DOHH2 (cell line): Measurements from ENCODE around the gene SDR42E1.
"Not testable (repeated sequence)": the region's sequence is repeated elsewhere in the genome, so short reads cannot be mapped to it uniquely, and the experiment has no call there.

Source experiments
- H3F3A ChIP-seq: fragments of 200-600 bp; sonication (generic), shearing (Covaris generic); 2 replicates; pipeline ENCODE4 v1.6.0; 2016; ENCODE audit warnings: antibody characterized with exemption, mild to moderate bottlenecking; ENCODE audit not compliant: control insufficient read depth, insufficient read depth
- H3K27ac ChIP-seq: fragments of 200-600 bp; sonication (generic); 2 replicates; pipeline ENCODE4 v1.5.1; 2014; ENCODE audit warnings: low read depth, mild to moderate bottlenecking, low read length, moderate library complexity
- H3K27me3 ChIP-seq: fragments of 200-600 bp; sonication (generic); 2 replicates; pipeline ENCODE4 v1.6.1; 2014; ENCODE audit warnings: mild to moderate bottlenecking, low read length, mixed read lengths; ENCODE audit not compliant: control insufficient read depth
- H3K36me3 ChIP-seq: fragments of 200-600 bp; sonication (generic); 2 replicates; pipeline ENCODE4 v1.6.1; 2014; ENCODE audit warnings: mild to moderate bottlenecking, low read length, moderate library complexity, mixed read lengths; ENCODE audit not compliant: control insufficient read depth
- H3K4me1 ChIP-seq: fragments of 200-600 bp; sonication (generic); 2 replicates; pipeline ENCODE4 v1.6.1; 2014; ENCODE audit warnings: mild to moderate bottlenecking, low read length, mixed read lengths; ENCODE audit not compliant: control insufficient read depth
- H3K4me2 ChIP-seq: fragments of 200-600 bp; sonication (generic); 2 replicates; pipeline ENCODE4 v1.6.0; 2014; ENCODE audit warnings: mild to moderate bottlenecking, low read length, moderate library complexity
- H3K4me3 ChIP-seq: fragments of 200-600 bp; sonication (generic); 2 replicates; pipeline ENCODE4 v1.5.1; 2014; ENCODE audit warnings: mild to moderate bottlenecking, low read length, mixed read lengths
- H3K79me2 ChIP-seq: fragments of 200-600 bp; sonication (generic); 2 replicates; pipeline ENCODE4 v1.6.1; 2014; ENCODE audit warnings: mild to moderate bottlenecking, low read length, mixed read lengths; ENCODE audit not compliant: control insufficient read depth
- H3K9me2 ChIP-seq: fragments of 200-600 bp; sonication (generic); replicated peaks from 2 replicates; pipeline ENCODE4 v1.6.1; 2014; ENCODE audit warnings: mild to moderate bottlenecking, low read length, mixed read lengths; ENCODE audit not compliant: control insufficient read depth
- H3K9me3 ChIP-seq: fragments of 200-600 bp; sonication (generic); 2 replicates; pipeline ENCODE4 v1.6.1; 2014; ENCODE audit warnings: antibody characterized with exemption, low read length, mixed read lengths; ENCODE audit not compliant: control insufficient read depth, insufficient read depth
- H4K20me1 ChIP-seq: fragments of 200-600 bp; sonication (generic); 2 replicates; pipeline ENCODE4 v1.6.0; 2014; ENCODE audit warnings: low read depth, mild to moderate bottlenecking, antibody characterized with exemption, low read length, moderate library complexity; ENCODE audit not compliant: control insufficient read depth, insufficient read depth
- EZH2phosphoT487 ChIP-seq: fragments of 200-600 bp; sonication (generic); IDR thresholded peaks from 2 replicates; pipeline ENCODE4 v1.6.1; 2017; ENCODE audit warnings: borderline replicate concordance, mild to moderate bottlenecking, antibody characterized with exemption, low read length, moderate library complexity, mixed read lengths
- TF ChIP-seq, protein P1 (sequence below): fragments of 200-600 bp; sonication (generic); IDR thresholded peaks from one replicate; pipeline ENCODE4 v1.5.1; 2014; ENCODE audit warnings: antibody characterized with exemption, mild to moderate bottlenecking, low read depth, low read length; ENCODE audit not compliant: poor library complexity, severe bottlenecking

The SDR42E1 gene

DNA sequence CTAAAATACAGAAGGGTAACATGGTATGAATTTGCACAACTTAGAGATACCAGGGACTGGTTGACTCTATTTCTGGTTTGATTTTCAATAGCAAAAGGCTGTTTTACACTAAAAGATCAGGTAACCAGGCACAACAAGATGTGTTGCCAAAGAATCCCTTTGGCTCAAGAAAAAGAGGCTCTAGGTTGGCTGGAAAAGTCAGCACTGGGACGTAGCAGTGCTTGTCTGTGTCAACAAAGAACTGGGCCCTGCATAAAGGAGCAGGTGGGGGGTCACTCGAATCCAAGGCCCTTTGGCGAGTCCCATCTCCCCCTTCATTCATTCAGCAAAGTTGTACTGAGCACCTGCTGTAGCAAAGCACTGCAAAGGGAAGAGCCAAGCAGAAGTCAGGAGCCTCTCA lies 18.4 kb downstream of the SDR42E1 start:
- H3K9me3 ChIP-seq = no peaks in the 10 kb centered on the region
- no peaks in the 10 kb centered on the region for H3K4me1 ChIP-seq
- H3K4me3 ChIP-seq = no peak overlapping the region
- no peaks in the 10 kb centered on the region for H3F3A ChIP-seq
- TF ChIP-seq, protein P1, sequence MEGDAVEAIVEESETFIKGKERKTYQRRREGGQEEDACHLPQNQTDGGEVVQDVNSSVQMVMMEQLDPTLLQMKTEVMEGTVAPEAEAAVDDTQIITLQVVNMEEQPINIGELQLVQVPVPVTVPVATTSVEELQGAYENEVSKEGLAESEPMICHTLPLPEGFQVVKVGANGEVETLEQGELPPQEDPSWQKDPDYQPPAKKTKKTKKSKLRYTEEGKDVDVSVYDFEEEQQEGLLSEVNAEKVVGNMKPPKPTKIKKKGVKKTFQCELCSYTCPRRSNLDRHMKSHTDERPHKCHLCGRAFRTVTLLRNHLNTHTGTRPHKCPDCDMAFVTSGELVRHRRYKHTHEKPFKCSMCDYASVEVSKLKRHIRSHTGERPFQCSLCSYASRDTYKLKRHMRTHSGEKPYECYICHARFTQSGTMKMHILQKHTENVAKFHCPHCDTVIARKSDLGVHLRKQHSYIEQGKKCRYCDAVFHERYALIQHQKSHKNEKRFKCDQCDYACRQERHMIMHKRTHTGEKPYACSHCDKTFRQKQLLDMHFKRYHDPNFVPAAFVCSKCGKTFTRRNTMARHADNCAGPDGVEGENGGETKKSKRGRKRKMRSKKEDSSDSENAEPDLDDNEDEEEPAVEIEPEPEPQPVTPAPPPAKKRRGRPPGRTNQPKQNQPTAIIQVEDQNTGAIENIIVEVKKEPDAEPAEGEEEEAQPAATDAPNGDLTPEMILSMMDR = no peak
- TF ChIP-seq EZH2phosphoT487 = no peak
- H3K79me2 ChIP-seq = no peaks in the 10 kb centered on the region
- no peaks in the 10 kb centered on the region for H3K36me3 ChIP-seq
- H3K9me2 ChIP-seq = no peaks in the 10 kb centered on the region
- no peaks in the 10 kb centered on the region for H4K20me1 ChIP-seq
- H3K4me2 ChIP-seq = no peak overlapping the region
- H3K27me3 ChIP-seq = 0 out of 2 replicates have a peak, but pooled peaks cover 7% of the 10 kb centered on the region
- no peak overlapping the region for H3K27ac ChIP-seq

DNA sequence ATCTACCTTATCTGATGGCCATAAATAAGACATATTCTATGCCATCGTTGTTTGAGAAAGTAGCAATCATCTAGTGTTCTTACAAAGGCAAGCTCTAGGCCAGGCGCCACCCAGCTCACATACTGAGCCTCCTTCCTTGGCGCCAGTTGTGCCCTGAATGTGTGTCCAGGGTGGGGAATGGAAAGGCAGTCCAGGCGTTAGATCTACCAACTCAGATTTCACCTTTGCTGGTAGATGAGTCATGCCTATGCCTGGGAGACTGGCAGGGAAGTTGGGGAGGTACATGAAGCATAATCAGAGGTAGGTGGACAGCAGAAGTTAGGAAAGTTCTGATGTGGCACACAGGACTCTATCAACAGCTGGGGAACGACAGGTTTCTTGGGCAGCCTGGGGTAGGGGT lies 23.6 kb downstream of the SDR42E1 start:
- Histone ChIP-seq H3K79me2 (no peaks in the 10 kb centered on the region), H3K36me3 (no peaks in the 10 kb centered on the region), H3K27me3 (peaks cover 9% of the 10 kb centered on the region; the same call in 1 of the 2 replicates), H3K9me3 (no peaks in the 10 kb centered on the region), H3K4me2 (no peak overlapping the region), H3F3A (no peaks in the 10 kb centered on the region), H3K4me1 (no peaks in the 10 kb centered on the region), H3K4me3 (no peak overlapping the region), H3K27ac (no peak overlapping the region), H3K9me2 (no peaks in the 10 kb centered on the region), H4K20me1 (no peaks in the 10 kb centered on the region)
- TF ChIP-seq, protein P1 = no peak

DNA sequence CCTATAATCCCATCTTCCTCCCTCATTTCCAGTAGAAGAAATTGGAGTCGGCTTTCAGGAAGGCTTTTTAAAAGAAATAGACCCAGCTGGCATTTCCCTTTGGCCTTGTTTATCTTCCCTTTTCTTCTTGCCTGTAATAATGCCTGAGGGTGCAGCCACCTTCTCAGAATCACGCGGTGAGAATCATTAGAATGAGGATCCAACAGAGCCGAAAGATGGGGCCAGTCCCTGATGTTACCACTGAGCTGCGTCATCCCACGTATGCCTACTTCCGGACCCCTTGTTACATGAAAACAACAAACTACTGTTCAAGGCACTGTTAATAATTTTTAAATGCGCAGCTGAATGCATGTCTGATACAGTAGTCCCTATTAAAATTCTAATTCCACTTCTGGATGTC lies 24.1 kb downstream of the SDR42E1 start:
- no peaks in the 10 kb centered on the region for H3K36me3 ChIP-seq
- no peak overlapping the region for H3K4me2 ChIP-seq
- TF ChIP-seq, protein P1 = no peak
- no peak for TF ChIP-seq EZH2phosphoT487

DNA sequence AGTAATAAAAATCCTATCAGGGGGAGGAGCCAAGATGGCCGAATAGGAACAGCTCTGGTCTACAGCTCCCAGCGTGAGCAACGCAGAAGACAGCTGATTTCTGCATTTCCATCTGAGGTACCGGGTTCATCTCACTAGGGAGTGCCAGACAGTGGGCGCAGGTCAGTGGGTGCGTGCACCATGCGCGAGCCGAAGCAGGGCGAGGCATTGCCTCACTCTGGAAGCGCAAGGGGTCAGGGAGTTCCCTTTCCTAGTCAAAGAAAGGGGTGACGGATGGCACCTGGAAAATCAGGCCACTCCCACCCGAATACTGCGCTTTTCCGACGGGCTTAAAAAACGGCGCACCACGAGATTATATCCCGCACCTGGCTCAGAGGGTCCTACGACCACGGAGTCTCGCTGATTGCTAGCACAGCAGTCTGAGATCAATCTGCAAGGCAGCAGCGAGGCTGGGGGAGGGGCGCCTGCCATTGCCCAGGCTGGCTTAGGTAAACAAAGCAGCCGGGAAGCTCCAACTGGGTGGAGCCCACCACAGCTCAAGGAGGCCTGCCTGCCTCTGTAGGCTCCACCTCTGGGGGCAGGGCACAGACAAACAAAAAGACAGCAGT lies 33.8 kb downstream of the SDR42E1 start:
- H4K20me1 ChIP-seq, H3K4me3 ChIP-seq, H3K9me2 ChIP-seq, H3K27ac ChIP-seq, H3K4me1 ChIP-seq, H3F3A ChIP-seq, H3K27me3 ChIP-seq, H3K79me2 ChIP-seq, H3K9me3 ChIP-seq, H3K4me2 ChIP-seq, H3K36me3 ChIP-seq: not testable (repeated sequence)

More for the DNA sequence above, 24.1 kb downstream of the SDR42E1 start:
- peaks cover 9% of the 10 kb centered on the region; the same call in 1 of the 2 replicates for H3K27me3 ChIP-seq
- H3K79me2 ChIP-seq = no peaks in the 10 kb centered on the region
- H3K4me1 ChIP-seq = no peaks in the 10 kb centered on the region
- H3K9me2 ChIP-seq = no peaks in the 10 kb centered on the region
- no peaks in the 10 kb centered on the region for H3K9me3 ChIP-seq
- H3F3A ChIP-seq = no peaks in the 10 kb centered on the region
- no peak overlapping the region for H3K4me3 ChIP-seq
- H4K20me1 ChIP-seq = no peaks in the 10 kb centered on the region
- H3K27ac ChIP-seq = no peak overlapping the region
